Thyroid gland (tissue), 4 donors: ENCODE results near the gene PITPNC1. TPM values are rescaled to one million over a fixed set of nuclear protein-coding genes. Genes with fewer than 3 reads are reported as not detected.
A peak's percentile ranks its signal among the peaks of the same experiment; 100 is the strongest.

Experiments
- DNase-seq, 2 donors: peaks; one replicate each; pipeline ENCODE4 v3.0.0-alpha.2; 2019
- H3K27ac ChIP-seq, 3 donors: fragments of 200-600 bp; sonication (generic); 1 replicate in 2 of 3; 2 replicates in 1 of 3; pipeline ENCODE4 v1.5.1; 2016 to 2019; ENCODE audit warnings: mild to moderate bottlenecking in 1 of 3, moderate library complexity in 1 of 3
- H3K27me3 ChIP-seq: fragments of 200-600 bp; sonication (generic); one replicate; pipeline ENCODE4 v1.5.1; 2019
- H3K36me3 ChIP-seq, 2 donors: fragments of 200-600 bp; sonication (generic); one replicate each; pipeline ENCODE4 v1.5.1; 2016 to 2019
- H3K4me1 ChIP-seq, 2 donors: fragments of 200-600 bp; sonication (generic); one replicate each; pipeline ENCODE4 v1.5.1; 2017 to 2019
- H3K4me3 ChIP-seq, 3 donors: fragments of 200-600 bp; sonication (generic); replicated peaks in 1 of 3; 1 replicate in 2 of 3; 2 replicates in 1 of 3; pipeline ENCODE4 v1.5.1; 2016; ENCODE audit warnings: mild to moderate bottlenecking in 1 of 3
- H3K9me3 ChIP-seq: fragments of 200-600 bp; sonication (generic); one replicate; pipeline ENCODE4 v1.5.1; 2017
- CTCF ChIP-seq, 6 experiments: fragments of 200-600 bp in 3 of 6; fragments of 450-650 bp in 3 of 6; sonication (generic) in 3 of 6; IDR thresholded peaks; one replicate each; pipeline ENCODE4 v1.5.1; 2016 to 2019; ENCODE audit warnings: antibody characterized with exemption in 6 of 6, mild to moderate bottlenecking in 2 of 6, inconsistent platforms in 1 of 6, moderate library complexity in 1 of 6
- POLR2A ChIP-seq, 2 donors: fragments of 450-650 bp; IDR thresholded peaks; one replicate each; pipeline ENCODE4 v1.6.1; 2017; ENCODE audit warnings: antibody characterized with exemption in 2 of 2, mild to moderate bottlenecking in 2 of 2, moderate library complexity in 1 of 2
- WGBS, 2 donors: methylation state at CpG; one replicate each; pipeline ENCODE4 v1.1.5; 2017; 5-methylcytosine and 5-hydroxymethylcytosine counted together
- intact Hi-C: fragments of 100-400 bp; cut with DNase I; formaldehyde crosslinking; loops from one replicate; pipeline ENCODE4 v1.15.1; 2023
- total RNA-seq, 4 donors: library from RNA; depleted of rRNA; stranded (reverse); fragments of >200 nt; gene quantifications; one replicate each; pipeline ENCODE4 v1.2.3, GENCODE V29; 2016

Gene PITPNC1
- total RNA-seq, 4 donors from 2014 or later, result 3.6 to 14.2 (median 7.3) TPM

GRCh38 chr17:67433248-67433924, 56.3 kb downstream of the PITPNC1 start:
- H3K9me3 ChIP-seq, result no peaks in the 10 kb centered on the region
- no peak overlapping the region for H3K4me3 ChIP-seq
- DNase-seq, result no peak
- peak overlapping the region in 1 of 3 donors; percentile 33 for H3K27ac ChIP-seq
- no peak for TF ChIP-seq CTCF (IDR thresholded peaks at IDR 0.05)
- no peak for TF ChIP-seq POLR2A (IDR thresholded peaks at IDR 0.05)
- H3K4me1 ChIP-seq, result no peaks in the 10 kb centered on the region
- WGBS, 2 donors, result 91 to 93% methylated on average over 21 of the region's 21 CpGs
- intact Hi-C loops, result no loop called here
- H3K27me3 ChIP-seq, result no peaks in the 10 kb centered on the region
- no peaks in the 10 kb centered on the region for H3K36me3 ChIP-seq

DNA sequence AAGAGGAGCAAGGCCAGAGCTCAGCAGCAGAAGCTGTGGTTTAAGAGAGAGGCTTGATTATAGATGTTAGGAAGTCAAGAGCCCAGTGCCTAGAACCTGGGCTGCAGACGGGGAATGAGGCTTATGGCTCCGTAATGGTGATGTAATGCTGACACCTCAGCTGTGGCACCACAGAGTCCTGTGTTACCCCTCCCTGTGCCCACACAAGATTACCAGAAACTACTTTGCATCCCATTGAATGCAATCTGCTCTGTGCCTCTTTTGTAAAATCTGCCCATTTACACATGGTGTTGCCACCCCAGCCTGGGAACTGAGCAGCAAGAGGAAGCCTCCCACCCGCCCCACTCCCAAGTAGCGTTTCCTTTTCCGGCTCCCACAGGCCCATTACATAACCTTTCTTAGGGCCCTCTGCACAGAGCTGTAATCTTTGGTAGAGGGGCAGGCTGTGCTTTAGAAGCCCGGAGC, 57.0 kb downstream of the PITPNC1 start:
- H3K27ac ChIP-seq, result peak overlapping the region in 1 of 3 donors; percentile 33
- no peaks in the 10 kb centered on the region for H3K27me3 ChIP-seq
- intact Hi-C loops, result no loop called here
- no peak for TF ChIP-seq POLR2A (IDR thresholded peaks at IDR 0.05)
- no peak for TF ChIP-seq CTCF (IDR thresholded peaks at IDR 0.05)
- H3K4me3 ChIP-seq, result no peak overlapping the region
- WGBS, 2 donors, result 75 to 85% methylated on average over 6 of the region's 6 CpGs
- H3K36me3 ChIP-seq, result no peaks in the 10 kb centered on the region
- H3K4me1 ChIP-seq, result no peaks in the 10 kb centered on the region
- no peaks in the 10 kb centered on the region for H3K9me3 ChIP-seq
- peak; percentile 4 to 6 for DNase-seq

- Histone ChIP-seq H3K9me3 (no peaks in the 10 kb centered on the region), H3K4me3 (no peak overlapping the region), H3K27ac (no peak overlapping the region), H3K27me3 (no peaks in the 10 kb centered on the region), H3K4me1 (peaks cover 0 to 4% of the 10 kb centered on the region in 2 donors), H3K36me3 (no peaks in the 10 kb centered on the region)
- no peak for DNase-seq
- 69 to 82% methylated on average over 5 of the region's 5 CpGs for WGBS, 2 donors
- TF ChIP-seq CTCF (IDR thresholded peaks at IDR 0.05) (no peak), POLR2A (IDR thresholded peaks at IDR 0.05) (no peak)
- intact Hi-C loops, result no loop called here
Observed at GRCh38 chr17:67435122-67435521, 58.0 kb downstream of the PITPNC1 start.

DNA sequence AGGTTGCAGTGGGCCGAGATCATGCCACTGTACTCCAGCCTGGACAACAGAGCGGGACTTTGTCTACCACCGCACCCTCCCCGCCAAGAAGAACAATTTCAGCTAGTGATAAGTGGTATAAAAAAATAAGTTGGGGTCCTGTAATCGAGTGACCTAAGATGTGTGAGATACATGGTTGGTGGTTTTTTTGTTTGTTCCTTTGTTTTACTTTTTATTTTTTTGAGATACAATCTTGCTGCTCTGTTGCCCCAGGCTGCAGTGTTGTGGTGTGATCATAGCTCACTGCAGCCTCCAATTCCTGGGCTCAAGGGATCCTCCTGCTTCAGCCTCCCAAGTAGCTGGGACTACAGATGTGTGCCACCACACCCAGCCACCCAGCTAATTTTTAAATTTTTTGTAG, 58.7 kb downstream of the PITPNC1 start:
- peak overlapping the region in 1 of 3 donors; percentile 27 for H3K27ac ChIP-seq

More for the DNA sequence above, 58.7 kb downstream of the PITPNC1 start:
- peaks cover 0 to 10% of the 10 kb centered on the region in 2 donors for H3K4me1 ChIP-seq
- no peak overlapping the region for H3K4me3 ChIP-seq
- H3K36me3 ChIP-seq, result no peaks in the 10 kb centered on the region
- no peaks in the 10 kb centered on the region for H3K9me3 ChIP-seq
- DNase-seq, result no peak
- WGBS, 2 donors, result 91 to 94% methylated on average over 5 of the region's 5 CpGs
- intact Hi-C loops, result no loop called here
- TF ChIP-seq CTCF (IDR thresholded peaks at IDR 0.05) (no peak), POLR2A (IDR thresholded peaks at IDR 0.05) (no peak)
- H3K27me3 ChIP-seq, result no peaks in the 10 kb centered on the region
